HEK293 (cell line): Measurements from ENCODE around the gene TRIM27.
"Not testable (repeated sequence)": the region's sequence is repeated elsewhere in the genome, so short reads cannot be mapped to it uniquely, and the experiment has no call there.

Source experiments
- CTCF ChIA-PET: fragments of 350-600 bp; formaldehyde crosslinking; extraction: SDS; loops from one replicate; lab custom pipeline; 2021; ENCODE audit warnings: antibody characterized with exemption; lab: Yijun Ruan, JAX
- POLR2A ChIA-PET: fragments of 300-600 bp; formaldehyde crosslinking; extraction: SDS; loops from one replicate; lab custom pipeline; 2020; ENCODE audit warnings: antibody characterized with exemption, inconsistent platforms; lab: Yijun Ruan, JAX
- H3K27ac ChIP-seq: fragments of 200-500 bp; sonication (Bioruptor generic); 2 replicates; pipeline ENCODE4 v1.5.1; 2014; ENCODE audit warnings: low read depth, low read length, control low read depth, inconsistent platforms; ENCODE audit errors: extremely low read depth
- H3K36me3 ChIP-seq, 2 experiments: fragments of 200-500 bp in 1 of 2; sonication (Bioruptor generic) in 1 of 2; 1 replicate in 1 of 2; 2 replicates in 1 of 2; pipeline ENCODE4 v1.5.1; 2014 to 2017; ENCODE audit warnings: inconsistent platforms in 2 of 2, low read length in 2 of 2; ENCODE audit not compliant: control insufficient read depth in 2 of 2, insufficient read depth in 1 of 2
- H3K4me1 ChIP-seq: fragments of 200-500 bp; sonication (Bioruptor generic); 2 replicates; pipeline ENCODE4 v1.5.1; 2014; ENCODE audit warnings: mild to moderate bottlenecking, low read length, inconsistent platforms; ENCODE audit not compliant: control insufficient read depth, insufficient read depth
- H3K4me3 ChIP-seq: 2 replicates; pipeline ENCODE4 v1.5.1; 2011; ENCODE audit warnings: low read depth, mild to moderate bottlenecking, control low read depth, low read length, moderate library complexity
- H3K9me3 ChIP-seq: fragments of 200-500 bp; sonication (Bioruptor generic); 2 replicates; pipeline ENCODE4 v1.5.1; 2014; ENCODE audit warnings: low read depth, low read length, inconsistent platforms; ENCODE audit not compliant: control insufficient read depth, insufficient read depth
- GLI4 ChIP-seq: fragments of 450-650 bp; formaldehyde crosslinking; IDR thresholded peaks from 2 replicates; pipeline ENCODE4 v1.5.1; 2016; ENCODE audit warnings: missing biosample characterization, missing genetic modification characterization
- SCRT2 ChIP-seq: fragments of 450-650 bp; formaldehyde crosslinking; IDR thresholded peaks from 2 replicates; pipeline ENCODE4 v1.5.1; 2016; ENCODE audit warnings: missing biosample characterization, missing genetic modification characterization
- ZBTB20 ChIP-seq: fragments of 450-650 bp; formaldehyde crosslinking; IDR thresholded peaks from 2 replicates; pipeline ENCODE4 v1.5.1; 2016; ENCODE audit warnings: missing biosample characterization, missing genetic modification characterization
- ZBTB21 ChIP-seq: fragments of 450-650 bp; formaldehyde crosslinking; IDR thresholded peaks from 2 replicates; pipeline ENCODE4 v1.5.1; 2017; ENCODE audit warnings: missing biosample characterization, missing genetic modification characterization
- ZNF132 ChIP-seq: fragments of 450-650 bp; formaldehyde crosslinking; IDR thresholded peaks from 2 replicates; pipeline ENCODE4 v1.5.1; 2017; ENCODE audit warnings: missing biosample characterization, missing genetic modification characterization, borderline replicate concordance
- ZNF146 ChIP-seq: fragments of 450-650 bp; formaldehyde crosslinking; IDR thresholded peaks from 2 replicates; pipeline ENCODE4 v1.5.1; 2016; ENCODE audit warnings: missing biosample characterization, missing genetic modification characterization
- ZNF155 ChIP-seq: fragments of 450-650 bp; formaldehyde crosslinking; IDR thresholded peaks from 2 replicates; pipeline ENCODE4 v1.5.1; 2016; ENCODE audit warnings: missing biosample characterization, missing genetic modification characterization
- ZNF280D ChIP-seq: fragments of 450-650 bp; formaldehyde crosslinking; IDR thresholded peaks from 2 replicates; pipeline ENCODE4 v1.5.1; 2016; ENCODE audit warnings: missing biosample characterization, missing genetic modification characterization
- ZNF473 ChIP-seq: fragments of 450-650 bp; formaldehyde crosslinking; IDR thresholded peaks from 2 replicates; pipeline ENCODE4 v1.5.1; 2017; ENCODE audit warnings: missing biosample characterization, missing genetic modification characterization
- ZNF530 ChIP-seq: fragments of 450-650 bp; formaldehyde crosslinking; IDR thresholded peaks from 2 replicates; pipeline ENCODE4 v1.5.1; 2016; ENCODE audit warnings: low read depth, missing biosample characterization, missing genetic modification characterization
- ZNF580 ChIP-seq: fragments of 450-650 bp; formaldehyde crosslinking; IDR thresholded peaks from 2 replicates; pipeline ENCODE4 v1.5.1; 2016; ENCODE audit warnings: missing biosample characterization, missing genetic modification characterization
- ZNF596 ChIP-seq: fragments of 450-650 bp; IDR thresholded peaks from 2 replicates; pipeline ENCODE4 v1.5.0; 2018; ENCODE audit warnings: missing biosample characterization, mild to moderate bottlenecking, missing genetic modification characterization, moderate library complexity
- ZNF623 ChIP-seq: fragments of 450-650 bp; formaldehyde crosslinking; IDR thresholded peaks from 2 replicates; pipeline ENCODE4 v1.5.1; 2016; ENCODE audit warnings: missing biosample characterization, missing genetic modification characterization
- ZNF629 ChIP-seq: fragments of 450-650 bp; formaldehyde crosslinking; IDR thresholded peaks from 2 replicates; pipeline ENCODE4 v1.5.1; 2017; ENCODE audit warnings: missing biosample characterization, missing genetic modification characterization
- ZNF707 ChIP-seq: fragments of 450-650 bp; formaldehyde crosslinking; IDR thresholded peaks from 2 replicates; pipeline ENCODE4 v1.5.1; 2016; ENCODE audit warnings: missing biosample characterization, missing genetic modification characterization
- ZNF837 ChIP-seq: fragments of 450-650 bp; formaldehyde crosslinking; IDR thresholded peaks from 2 replicates; pipeline ENCODE4 v1.5.1; 2016; ENCODE audit warnings: missing biosample characterization, missing genetic modification characterization
- TF ChIP-seq, protein P1 (sequence below): fragments of 450-650 bp; formaldehyde crosslinking; optimal IDR thresholded peaks from 2 replicates; pipeline ENCODE3; 2016; ENCODE audit warnings: missing biosample characterization, mild to moderate bottlenecking, missing genetic modification characterization

The TRIM27 gene

GRCh38 chr6:28858963-28859362 is 64.8 kb downstream of the TRIM27 start:
- CTCF ChIA-PET, result interaction anchor here (0.6 kb wide), 1 partner anchor 48 kb away, joined by 3 read pairs; no protein-coding TSS in a partner anchor
- H3K9me3 ChIP-seq, result no peaks in the 10 kb centered on the region
- H3K36me3 ChIP-seq, result no peaks in the 10 kb centered on the region
- no peak overlapping the region for H3K4me3 ChIP-seq
- no peak overlapping the region for H3K27ac ChIP-seq
- H3K4me1 ChIP-seq, result no peaks in the 10 kb centered on the region
- no peak for TF ChIP-seq ZNF707
- POLR2A ChIA-PET, result no interaction called here

GRCh38 chr6:28856620-28857005 is 67.2 kb downstream of the TRIM27 start:
- POLR2A ChIA-PET, result no interaction called here
- Histone ChIP-seq H3K27ac (no peak overlapping the region), H3K4me1 (no peaks in the 10 kb centered on the region), H3K36me3 (no peaks in the 10 kb centered on the region), H3K9me3 (no peaks in the 10 kb centered on the region), H3K4me3 (no peak overlapping the region)
- TF ChIP-seq GLI4 (tag by site-specific recombination) (no peak), ZNF837 (tag by site-specific recombination) (no peak), ZNF596 (tag by site-specific recombination) (no peak), ZNF530 (tag by site-specific recombination) (no peak), ZNF629 (tag by site-specific recombination) (no peak), ZBTB20 (no peak), ZNF155 (tag by site-specific recombination) (no peak), ZNF132 (no peak), SCRT2 (tag by site-specific recombination) (no peak), ZNF623 (tag by site-specific recombination) (no peak), ZNF473 (no peak), ZBTB21 (tag by site-specific recombination) (no peak)
- TF ChIP-seq, protein P1, sequence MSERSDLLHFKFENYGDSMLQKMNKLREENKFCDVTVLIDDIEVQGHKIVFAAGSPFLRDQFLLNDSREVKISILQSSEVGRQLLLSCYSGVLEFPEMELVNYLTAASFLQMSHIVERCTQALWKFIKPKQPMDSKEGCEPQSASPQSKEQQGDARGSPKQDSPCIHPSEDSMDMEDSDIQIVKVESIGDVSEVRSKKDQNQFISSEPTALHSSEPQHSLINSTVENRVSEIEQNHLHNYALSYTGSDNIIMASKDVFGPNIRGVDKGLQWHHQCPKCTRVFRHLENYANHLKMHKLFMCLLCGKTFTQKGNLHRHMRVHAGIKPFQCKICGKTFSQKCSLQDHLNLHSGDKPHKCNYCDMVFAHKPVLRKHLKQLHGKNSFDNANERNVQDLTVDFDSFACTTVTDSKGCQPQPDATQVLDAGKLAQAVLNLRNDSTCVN, result no peak
- CTCF ChIA-PET, result no interaction called here

GRCh38 chr6:28854405-28854804 is 69.4 kb downstream of the TRIM27 start:
- POLR2A ChIA-PET, H3K4me3 ChIP-seq, CTCF ChIA-PET, H3K36me3 ChIP-seq, H3K4me1 ChIP-seq, H3K9me3 ChIP-seq, H3K27ac ChIP-seq: not testable (repeated sequence)
- TF ChIP-seq ZNF280D (tag by site-specific recombination) (peak; percentile 49; the same call in 1 of the 2 replicates), ZNF146 (peak; percentile 96), ZNF580 (0 out of 2 replicates have a peak, but pooled peaks have one; percentile 21)
